ENCODE data around the gene TRIP11.

GRCh38 chr14:91925001-91925726 lies 114.7 kb downstream of the TRIP11 start:
- TF ChIP-seq EZH2phosphoT487 (IDR thresholded peaks at IDR 0.05; ENCODE audit: insufficient read depth, low read depth): no peak
- TF ChIP-seq EZH2 (IDR thresholded peaks at IDR 0.05; ENCODE audit: insufficient read depth, poor library complexity, severe bottlenecking): no peak

All from GM23248 (cell line).